Frontal cortex (tissue), 4 donors: ENCODE results near the gene CALR3. TPM values are rescaled to one million over a fixed set of nuclear protein-coding genes. Genes with fewer than 3 reads are reported as not detected.
"Not testable (repeated sequence)": the region's sequence is repeated elsewhere in the genome, so short reads cannot be mapped to it uniquely, and the experiment has no call there.

Experiments used
- DNase-seq, 2 donors: peaks; one replicate each; pipeline ENCODE4 v3.0.0; 2012; ENCODE audit warnings: low spot score in 2 of 2
- FAIRE-seq: peaks from 2 replicates; lab custom pipeline; 2012; peaks lifted over from hg19 to GRCh38; lab: Jason Lieb, UNC
- total RNA-seq: library from RNA; depleted of rRNA; stranded (reverse); fragments of >200 nt; gene quantifications from one replicate; pipeline ENCODE4 v1.2.3, GENCODE V29; 2014
- donor health status: control.
- donor health status: control.
- donor health status: control.

Gene CALR3, protein sequence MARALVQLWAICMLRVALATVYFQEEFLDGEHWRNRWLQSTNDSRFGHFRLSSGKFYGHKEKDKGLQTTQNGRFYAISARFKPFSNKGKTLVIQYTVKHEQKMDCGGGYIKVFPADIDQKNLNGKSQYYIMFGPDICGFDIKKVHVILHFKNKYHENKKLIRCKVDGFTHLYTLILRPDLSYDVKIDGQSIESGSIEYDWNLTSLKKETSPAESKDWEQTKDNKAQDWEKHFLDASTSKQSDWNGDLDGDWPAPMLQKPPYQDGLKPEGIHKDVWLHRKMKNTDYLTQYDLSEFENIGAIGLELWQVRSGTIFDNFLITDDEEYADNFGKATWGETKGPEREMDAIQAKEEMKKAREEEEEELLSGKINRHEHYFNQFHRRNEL
- not detected for total RNA-seq

DNA sequence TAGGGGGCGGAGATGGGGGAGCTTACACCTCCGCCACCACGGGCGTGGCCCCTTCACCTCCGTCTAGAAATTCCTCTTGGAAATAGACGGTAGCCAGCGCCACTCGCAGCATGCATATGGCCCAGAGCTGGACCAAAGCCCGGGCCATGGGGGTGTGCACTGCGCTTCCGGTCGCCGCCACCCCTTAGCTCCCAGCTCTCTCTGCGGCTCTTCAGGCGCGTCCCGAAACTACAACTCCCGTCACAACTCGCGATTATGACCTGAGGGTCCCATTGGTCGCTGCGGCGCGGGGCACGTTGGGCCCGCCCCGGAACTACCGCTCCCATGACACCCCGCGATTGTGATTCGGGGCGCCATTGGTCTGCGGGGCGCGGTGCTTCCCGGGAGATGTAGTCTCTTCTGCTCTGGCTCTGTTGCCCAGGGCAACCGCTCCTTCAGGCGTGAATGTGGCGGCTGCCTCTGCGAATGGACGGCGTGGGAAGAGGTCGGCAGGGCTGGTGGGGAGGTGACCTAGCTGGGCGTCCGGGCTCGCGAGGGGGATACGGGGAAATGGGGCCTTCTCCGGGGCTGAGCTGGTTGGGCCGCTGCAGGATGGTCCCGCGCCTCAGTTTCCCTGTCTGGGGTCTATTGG, at the start of gene CALR3, which contains the start of gene C19orf44:
Gene CALR3 (minus strand): TSS at position 186 of the 631 bp plus-strand sequence. CDS start 38 bp downstream, at position 148.
Gene C19orf44 (plus strand): TSS at position 413 of the 631 bp plus-strand sequence. CDS start 4,399 bp downstream, outside the sequence.
- FAIRE-seq: peak; percentile 78
- DNase-seq: peak; percentile 86 to 94

DNA sequence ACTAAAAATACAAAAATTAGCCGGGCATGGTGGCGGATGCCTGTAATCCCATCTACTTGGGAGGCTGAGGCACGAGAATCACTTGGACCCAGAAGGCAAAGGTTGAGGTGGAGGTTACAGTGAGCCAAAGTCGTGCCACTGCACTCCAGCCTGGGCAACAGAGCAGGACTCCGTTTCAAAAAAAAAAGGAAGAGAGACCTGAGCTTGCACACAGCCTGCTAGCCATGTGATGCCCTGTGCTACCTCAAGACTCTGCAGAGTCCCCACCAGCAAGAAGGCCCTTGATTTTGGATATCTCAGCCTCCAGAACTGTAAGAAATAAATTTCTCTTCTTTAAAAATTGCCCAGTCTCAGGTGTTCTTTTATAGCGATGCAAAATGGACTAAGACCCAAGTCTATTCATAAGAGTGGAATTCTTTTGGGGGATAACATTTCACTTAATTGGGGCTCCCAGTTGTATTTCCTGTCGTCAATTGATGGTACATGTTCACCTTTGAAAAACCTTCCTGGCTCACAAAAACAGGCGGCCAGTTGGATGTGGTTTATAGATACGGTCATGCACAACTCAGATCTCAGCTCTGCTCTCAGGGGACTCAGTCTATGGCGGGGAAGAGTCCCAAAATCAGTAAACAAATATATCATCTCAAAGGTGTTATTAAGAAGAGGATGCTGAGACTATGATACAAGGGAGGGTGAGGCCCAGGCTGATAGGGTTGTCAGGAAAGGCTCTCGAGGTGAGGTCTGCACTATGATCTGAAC, 48.7 kb upstream of the CALR3 start:
- DNase-seq (no peak), FAIRE-seq (no peak)

DNA sequence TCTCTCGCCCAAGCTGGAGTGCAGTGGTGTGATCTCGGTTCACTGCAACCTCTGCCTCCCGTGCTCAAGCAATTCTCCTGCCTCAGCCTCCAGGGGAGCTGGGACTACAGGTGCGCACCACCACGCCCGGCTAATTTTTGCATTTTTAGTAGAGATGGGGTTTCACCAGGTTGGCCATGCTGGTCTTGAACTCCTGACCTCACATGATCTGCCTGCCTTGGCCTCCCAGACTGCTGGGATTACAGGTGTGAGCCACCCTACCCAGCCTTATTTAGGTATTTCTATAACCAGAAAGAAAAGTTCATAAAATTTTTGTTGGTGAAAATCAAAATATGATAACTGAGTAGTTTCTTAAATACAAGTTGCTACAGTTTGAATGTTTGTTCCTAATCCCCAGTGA, 47.8 kb upstream of the CALR3 start:
- not testable (repeated sequence) for DNase-seq, FAIRE-seq

DNA sequence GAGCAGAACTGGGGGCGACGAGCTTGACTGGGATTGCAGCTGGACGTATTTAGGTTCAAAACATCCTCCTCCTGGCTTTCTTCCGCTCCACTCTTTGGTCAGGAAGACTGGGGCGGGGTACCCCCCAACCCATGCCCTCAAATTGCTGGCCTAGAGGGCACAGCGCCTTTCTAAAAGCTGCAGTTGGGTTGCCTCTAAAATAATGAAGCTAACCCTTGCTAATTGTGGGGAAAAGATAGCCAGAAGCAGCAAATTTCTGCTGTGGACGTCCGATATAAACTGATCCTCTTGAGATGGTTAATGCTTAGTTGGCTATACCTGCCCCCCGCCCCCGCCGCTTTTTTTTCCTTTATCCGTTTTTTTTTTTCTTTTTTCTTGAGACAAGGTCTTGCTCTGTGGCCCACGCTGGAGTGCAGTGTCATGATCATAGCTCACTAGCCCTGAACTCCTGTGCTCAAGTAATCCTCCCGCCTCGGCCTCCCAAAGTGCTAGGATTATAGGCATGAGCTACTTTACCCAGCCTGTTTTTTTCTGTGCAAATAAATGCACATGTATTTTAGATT, 47.0 kb upstream of the CALR3 start:
- FAIRE-seq: no peak

DNA sequence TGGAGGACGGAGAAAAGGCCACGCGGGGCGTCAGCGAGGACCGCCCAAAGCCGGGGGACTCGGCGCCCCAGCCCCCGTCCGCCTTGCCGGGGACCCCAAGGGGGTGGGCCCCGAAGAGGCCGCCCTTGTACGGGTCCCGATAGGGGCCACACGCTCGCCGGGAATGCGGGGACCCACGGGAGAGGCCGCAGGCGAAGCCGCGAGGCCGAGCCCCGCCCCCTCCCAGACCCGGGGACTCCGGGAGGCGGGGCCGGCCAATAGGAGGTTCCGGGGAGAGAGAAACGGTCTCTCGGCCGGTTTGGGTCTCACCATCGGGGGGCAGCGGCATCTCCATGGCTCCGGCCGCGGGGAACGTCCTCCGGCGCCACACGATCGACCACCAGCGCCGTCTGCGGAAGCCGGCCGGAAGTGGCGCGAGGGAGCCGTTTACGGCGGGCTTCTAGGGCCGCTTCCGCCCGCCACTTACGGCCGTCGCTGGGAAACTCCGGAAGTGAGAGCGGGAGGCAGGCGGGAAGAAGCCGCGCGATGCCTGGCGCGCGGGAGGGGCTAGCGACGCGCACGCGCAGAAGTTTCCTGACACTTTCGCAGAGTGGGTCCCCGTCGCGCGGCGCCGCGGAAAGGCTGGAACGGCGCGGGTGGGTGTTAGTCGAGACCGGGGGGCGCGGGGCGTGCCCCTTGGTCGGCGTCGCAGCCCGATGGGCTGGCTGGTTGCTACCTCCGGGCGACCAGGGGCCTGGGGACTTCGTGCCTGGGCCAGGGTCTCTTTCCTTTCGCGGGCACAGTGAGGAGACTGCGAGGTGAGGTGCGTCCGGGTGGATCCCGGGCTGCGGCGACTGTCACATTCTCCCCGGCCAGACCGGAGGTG, 46.3 kb upstream of the CALR3 start, which contains the start of gene CHERP:
Gene CHERP (minus strand): TSS at position 393 of the 865 bp plus-strand sequence. CDS start 59 bp downstream, at position 334.
- no peak for FAIRE-seq
- peak; percentile 96 to 97 for DNase-seq

More for the DNA sequence above, 47.0 kb upstream of the CALR3 start:
- no peak for DNase-seq

DNA sequence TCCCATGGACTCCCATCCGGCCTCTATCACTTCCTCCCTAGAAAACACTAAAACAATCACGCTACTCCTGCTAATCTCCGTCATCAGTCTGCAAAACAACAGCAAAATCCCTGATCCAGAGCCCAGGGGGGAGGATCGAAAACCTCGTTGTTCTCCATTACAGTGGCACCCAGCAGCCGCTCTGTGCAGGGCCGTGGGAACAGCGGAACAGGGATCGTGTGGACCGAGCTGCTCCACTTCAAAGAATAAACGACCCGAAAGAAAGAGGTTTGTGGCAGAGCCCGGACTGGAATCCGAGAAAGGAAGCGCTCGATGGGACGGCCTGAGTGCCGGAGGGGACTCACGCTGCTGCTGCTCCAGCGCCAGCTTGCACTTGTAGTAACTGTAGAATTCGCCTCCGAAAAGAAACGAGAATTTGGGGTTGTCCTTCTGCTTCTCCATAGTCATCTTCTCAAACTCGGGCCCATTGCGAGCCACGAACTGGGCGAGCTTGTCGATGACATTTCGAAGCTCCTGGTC, 45.6 kb upstream of the CALR3 start:
- DNase-seq: no peak
- no peak for FAIRE-seq

DNA sequence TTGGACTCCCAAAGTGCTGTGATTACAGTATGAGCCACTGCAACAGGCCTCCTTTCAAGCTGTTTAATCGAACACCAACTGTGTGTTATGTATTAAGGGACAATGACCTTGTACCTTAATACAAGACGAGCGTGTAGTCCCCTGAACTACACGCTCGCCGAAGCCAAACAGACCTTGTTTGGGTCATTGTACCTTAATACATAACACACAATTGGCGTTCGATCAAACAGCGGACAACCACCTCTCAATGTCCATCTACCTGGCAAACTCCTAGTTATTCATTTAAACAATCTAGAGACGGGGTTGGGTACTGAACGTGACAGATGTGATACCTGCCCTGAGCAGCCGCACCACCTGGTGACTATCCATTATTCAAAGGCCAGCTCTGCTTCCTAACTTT, 45.0 kb upstream of the CALR3 start:
- DNase-seq (no peak), FAIRE-seq (no peak)

DNA sequence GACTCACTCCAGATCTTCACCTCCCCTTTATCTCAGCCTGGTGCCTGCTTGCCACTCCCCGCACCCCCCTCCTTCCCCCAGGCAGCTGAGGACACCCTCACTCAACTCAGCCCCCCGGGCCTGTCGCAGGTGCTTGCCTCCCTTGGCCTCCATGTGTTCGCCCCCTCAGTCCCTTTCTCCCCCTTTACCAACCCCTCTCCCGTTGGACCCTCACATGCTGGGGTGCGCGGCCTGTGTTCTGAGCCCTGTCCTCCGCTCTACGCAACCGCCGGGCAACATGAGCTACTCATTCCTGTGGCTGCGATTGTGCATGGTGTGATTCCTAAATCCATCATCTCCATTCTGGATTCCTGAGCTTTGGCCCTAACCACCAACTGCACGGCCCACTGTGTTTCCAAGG, 41.1 kb upstream of the CALR3 start:
- DNase-seq (peak in 1 of 2 donors; percentile 22), FAIRE-seq (no peak)

DNA sequence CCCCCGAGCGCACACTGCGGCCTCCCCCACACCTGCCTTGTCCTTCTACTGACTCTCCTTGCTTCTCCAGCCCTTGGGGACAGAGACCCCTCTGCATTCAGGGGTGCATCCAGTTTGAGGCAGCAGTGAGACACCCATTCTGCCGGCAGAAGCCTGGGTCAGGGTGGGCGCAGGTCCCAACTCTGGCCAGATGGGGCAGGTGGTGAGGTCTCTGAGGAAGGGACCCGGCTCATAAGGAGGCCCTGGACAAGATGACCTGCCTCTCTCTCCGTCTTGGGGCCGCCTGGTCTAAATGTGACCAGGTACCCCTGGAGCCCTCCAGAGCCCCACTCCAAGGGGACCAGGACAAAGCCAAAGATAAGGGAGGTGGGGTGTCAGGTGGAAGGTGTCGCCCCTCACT, 40.2 kb upstream of the CALR3 start:
- FAIRE-seq (no peak), DNase-seq (peak in 1 of 2 donors; percentile 24)

DNA sequence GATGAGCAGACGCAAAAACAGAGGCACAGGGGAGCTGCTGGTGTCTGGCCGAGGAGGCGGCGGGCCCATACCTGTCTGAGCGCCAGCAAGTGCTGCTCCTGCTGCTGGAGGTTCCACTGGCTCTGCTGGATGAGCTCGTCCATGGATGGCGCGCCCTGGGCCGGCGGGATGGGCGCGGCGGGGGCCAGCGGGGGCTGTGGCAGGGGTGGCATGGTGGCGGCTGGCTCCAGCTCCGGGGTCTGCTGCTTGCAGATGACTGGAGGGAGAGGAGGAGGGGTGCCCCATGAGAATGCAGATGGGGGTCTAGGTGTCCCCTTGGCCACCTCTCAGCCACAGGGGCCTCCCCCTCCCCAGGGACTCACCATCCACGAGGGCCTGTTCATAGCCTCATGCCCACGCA, 39.4 kb upstream of the CALR3 start:
- no peak for FAIRE-seq
- no peak for DNase-seq

DNA sequence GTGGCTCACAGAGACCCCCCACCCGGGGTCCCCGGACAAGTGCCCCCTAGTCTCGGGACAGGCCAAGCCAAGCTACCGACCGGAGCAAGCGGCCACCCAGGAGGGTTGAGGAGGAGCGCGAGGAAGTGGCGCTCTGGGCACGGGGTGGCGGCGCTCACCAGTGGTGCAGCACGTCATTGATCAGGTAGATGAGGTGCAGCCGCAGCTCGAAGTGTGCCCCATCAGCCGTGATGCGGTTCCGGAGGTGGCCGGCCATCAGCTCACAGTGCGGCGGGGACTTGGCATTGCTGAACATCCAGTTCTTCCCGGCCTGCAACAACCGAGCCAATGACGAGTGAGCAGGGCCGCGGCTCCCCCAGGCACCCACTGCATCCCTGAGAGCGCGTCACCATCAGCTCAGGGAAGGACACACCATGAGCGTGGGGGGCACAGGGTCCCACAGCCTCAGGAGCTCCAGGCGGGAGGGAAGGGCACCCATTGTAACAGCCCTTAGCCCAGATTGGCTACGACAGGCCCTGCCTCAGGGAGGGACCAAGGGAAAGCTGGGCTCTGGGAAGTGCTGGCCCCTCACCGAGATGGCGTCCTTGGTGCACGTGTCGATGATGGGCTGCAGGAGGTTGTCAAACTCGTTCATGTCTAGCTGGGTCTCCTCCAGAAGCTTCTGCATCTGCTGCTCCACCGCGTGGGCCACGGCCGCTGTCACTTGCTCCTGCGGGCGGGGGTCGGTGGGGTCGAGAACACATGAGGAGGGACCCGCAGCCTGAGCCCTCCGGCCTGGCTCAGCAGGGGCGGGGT, 36.7 kb upstream of the CALR3 start:
- FAIRE-seq (no peak), DNase-seq (no peak)

DNA sequence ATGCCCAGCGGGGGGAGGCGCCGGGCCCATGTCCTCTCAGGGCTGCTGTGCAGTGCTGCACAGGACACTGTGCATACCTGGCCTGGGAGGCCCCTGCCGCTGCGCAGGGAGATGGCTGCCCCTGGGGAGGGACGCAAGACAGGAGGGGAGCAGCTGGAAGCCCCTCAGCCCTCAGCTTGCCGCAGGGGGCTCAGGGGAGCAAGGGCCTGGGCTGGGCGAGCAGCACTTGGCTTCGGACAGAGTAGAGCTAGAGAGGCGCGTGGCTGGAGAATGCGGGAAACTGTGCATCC, 35.4 kb upstream of the CALR3 start:
- FAIRE-seq: no peak
- no peak for DNase-seq

DNA sequence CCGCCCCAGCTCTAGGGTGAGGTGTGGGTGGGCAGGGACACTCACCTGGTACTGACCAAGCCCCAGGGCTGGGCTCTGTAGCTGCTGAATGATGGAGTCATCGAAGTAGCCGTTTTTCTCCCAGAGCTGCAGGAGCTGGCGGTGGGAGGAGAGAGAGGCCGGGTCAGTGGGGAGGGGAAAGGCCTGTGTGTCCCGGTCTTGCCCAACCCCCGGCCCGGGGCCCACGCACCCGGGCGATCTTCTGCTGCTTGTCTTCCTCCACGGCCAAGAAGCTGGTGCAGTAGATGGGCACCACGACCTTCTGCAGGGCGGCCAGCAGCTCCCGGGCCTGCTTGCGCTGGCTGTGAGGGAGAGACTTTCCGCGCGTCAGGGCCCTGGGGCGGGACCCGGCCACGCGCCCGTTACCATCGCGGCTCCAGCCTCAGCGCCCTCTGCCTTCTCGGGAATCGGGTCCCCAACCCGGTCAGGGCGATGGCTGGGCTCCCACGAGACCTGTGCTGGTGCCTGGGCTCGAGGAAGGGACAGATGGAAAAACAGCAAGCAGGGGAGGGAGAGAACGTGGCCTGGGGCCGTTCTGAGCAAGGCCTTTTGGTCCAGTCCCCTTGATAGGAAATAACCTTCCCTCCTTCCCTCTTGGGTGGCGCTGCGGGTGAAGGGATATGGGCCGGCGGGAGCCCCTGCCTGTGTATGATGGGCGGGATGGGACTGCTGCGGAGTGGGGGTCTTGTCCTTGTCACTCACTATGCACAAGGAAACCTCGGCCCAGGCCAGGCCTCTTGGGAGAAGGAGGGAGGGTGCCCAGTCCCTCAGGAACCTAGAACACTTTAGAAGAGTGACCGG, 34.8 kb upstream of the CALR3 start:
- FAIRE-seq (no peak), DNase-seq (no peak)

DNA sequence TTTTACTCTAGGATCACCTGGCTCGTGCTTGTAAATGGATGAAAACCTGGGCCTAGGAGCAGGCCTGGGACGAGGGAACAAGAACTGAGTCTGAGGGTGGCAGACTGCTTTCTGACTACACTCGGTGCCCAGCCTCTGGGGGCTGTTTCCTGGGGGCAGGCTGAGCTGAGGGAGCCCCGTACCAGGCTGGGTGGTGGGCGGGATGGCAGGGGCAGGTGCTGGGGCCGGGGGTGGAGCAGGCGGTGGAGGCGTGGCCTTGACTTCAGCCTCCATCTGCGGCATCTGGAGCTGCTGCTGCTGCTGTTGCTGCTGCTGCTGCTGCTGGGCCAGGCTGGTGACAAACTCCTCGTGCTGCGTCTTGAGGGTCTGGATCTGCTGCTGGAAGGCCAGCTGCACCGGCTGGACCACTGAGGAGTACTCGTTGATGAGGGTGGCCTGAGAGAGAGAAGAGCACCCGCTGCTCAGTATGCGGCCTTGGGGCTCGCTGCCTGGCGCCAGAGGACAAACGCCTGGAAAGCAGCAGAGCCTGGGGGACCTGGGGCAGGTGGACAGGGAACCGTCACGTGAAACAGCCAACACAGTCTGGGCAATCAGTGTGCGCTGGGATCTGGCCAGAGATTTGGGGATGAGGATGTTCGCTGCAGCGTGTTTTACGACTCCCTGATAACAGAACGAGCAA, 33.6 kb upstream of the CALR3 start:
- FAIRE-seq (no peak), DNase-seq (no peak)

DNA sequence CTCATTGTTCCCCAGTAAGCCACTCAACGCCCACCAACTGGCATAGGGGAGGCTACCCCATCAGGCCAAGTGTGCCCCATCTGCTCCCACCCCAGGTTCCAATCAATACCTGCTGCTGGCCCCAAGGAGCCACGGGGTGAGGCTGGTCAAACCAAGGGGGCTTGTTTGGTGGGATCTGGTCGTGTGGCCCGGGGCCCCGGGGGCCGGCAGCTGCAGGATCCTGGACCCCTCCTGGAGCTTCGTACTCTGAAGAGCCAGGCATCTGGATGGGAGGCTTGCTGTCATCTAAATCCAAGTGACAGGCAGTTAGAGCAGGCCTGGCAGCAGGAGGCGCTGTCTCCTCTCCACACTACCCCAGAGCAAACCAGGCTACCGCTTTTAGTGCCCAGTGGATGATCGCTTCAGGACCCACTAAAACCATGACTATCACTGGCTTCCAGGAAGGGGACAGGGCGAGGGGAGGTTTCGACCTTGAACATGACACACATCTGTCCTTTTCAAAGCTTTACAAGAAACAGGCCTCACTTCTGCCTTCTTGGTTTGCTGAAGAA, 32.1 kb upstream of the CALR3 start:
- FAIRE-seq (no peak), DNase-seq (peak in 1 of 2 donors; percentile 12)

DNA sequence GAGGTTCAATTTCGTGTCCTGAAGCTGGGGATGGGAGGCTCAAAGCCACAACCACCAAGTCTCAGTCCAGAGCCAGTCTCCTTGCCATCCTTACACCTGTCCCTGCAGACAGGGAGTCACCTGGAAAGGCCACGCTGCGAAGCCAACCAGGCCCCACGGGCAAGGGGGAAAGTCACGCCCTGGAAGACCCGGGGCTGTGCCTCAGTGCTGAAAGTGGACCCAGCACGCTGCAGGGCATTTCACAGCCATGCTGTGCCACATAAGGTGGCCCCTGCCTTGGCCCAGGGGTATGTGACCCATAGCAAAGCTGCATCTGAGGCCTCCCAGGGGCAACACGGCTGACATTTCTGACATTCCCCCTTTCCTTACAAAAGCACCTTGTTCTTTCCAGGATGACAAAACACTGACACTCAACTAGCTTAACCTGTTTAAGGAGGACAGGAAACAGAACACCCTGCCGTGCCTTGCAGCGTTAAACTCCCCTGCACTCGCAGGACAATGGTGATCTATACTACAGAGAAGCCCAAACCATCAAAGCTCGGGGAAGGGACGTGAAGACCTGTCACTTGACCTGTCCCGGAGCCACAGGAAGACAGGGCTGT, 31.5 kb upstream of the CALR3 start:
- FAIRE-seq (no peak), DNase-seq (no peak)
